Posterior cingulate gyrus (tissue), 11 donors: ENCODE data around the gene ATP6V1G1.

ENCODE experiments used
- DNase-seq, 10 donors: peaks; one replicate each; pipeline versions ENCODE4 v3.0.0 to v3.0.0-alpha.2; 2020 to 2021; ENCODE audit warnings: mixed read lengths in 3 of 10
- intact Hi-C: fragments of 100-400 bp; cut with DNase I; formaldehyde crosslinking; loops from one replicate; pipeline ENCODE4 v1.15.1; 2023

Gene ATP6V1G1

GRCh38 chr9:114587345-114588202 is at the start of gene ATP6V1G1:
Gene ATP6V1G1, plus strand, starts transcription at chr9:114587769. Its CDS starts 70 bp downstream, at chr9:114587839.
- peak; percentile 96 to 99 (median 98) for DNase-seq
- intact Hi-C loops = loop anchor here (5.0 to 10.0 kb wide), 4 partner anchors 67 to 243 kb away; partner anchors contain the start of genes TEX53 and WHRN

GRCh38 chr9:114538241-114538640 is 49.3 kb upstream of the ATP6V1G1 start:
- intact Hi-C loops = no loop called here
- DNase-seq = no peak

- intact Hi-C loops = no loop called here
- DNase-seq = no peak
Measured at GRCh38 chr9:114539701-114540380, 47.7 kb upstream of the ATP6V1G1 start.

- intact Hi-C loops = no loop called here
- DNase-seq = no peak
Measured at GRCh38 chr9:114545055-114545454, 42.5 kb upstream of the ATP6V1G1 start.

GRCh38 chr9:114546851-114547250 is 40.7 kb upstream of the ATP6V1G1 start:
- no peak for DNase-seq
- intact Hi-C loops = no loop called here

- DNase-seq = no peak
- intact Hi-C loops = no loop called here
Measured at GRCh38 chr9:114549697-114550330, 37.8 kb upstream of the ATP6V1G1 start.

GRCh38 chr9:114551750-114552685 is 35.6 kb upstream of the ATP6V1G1 start:
- no peak for DNase-seq
- intact Hi-C loops = no loop called here

- intact Hi-C loops = no loop called here
- DNase-seq = no peak
Measured at GRCh38 chr9:114552706-114553105, 34.9 kb upstream of the ATP6V1G1 start.

- no peak for DNase-seq
- intact Hi-C loops = no loop called here
Measured at GRCh38 chr9:114553202-114553601, 34.4 kb upstream of the ATP6V1G1 start.

- no peak for DNase-seq
- intact Hi-C loops = no loop called here
Measured at GRCh38 chr9:114555696-114556095, 31.9 kb upstream of the ATP6V1G1 start.

- intact Hi-C loops = no loop called here
- DNase-seq = no peak
Measured at GRCh38 chr9:114558027-114558675, 29.4 kb upstream of the ATP6V1G1 start.

- intact Hi-C loops = no loop called here
- no peak for DNase-seq
Measured at GRCh38 chr9:114559830-114560513, 27.6 kb upstream of the ATP6V1G1 start.

- DNase-seq = no peak
- intact Hi-C loops = no loop called here
Measured at GRCh38 chr9:114560956-114561355, 26.6 kb upstream of the ATP6V1G1 start.

- intact Hi-C loops = no loop called here
- no peak for DNase-seq
Measured at GRCh38 chr9:114561771-114562170, 25.8 kb upstream of the ATP6V1G1 start.

GRCh38 chr9:114565204-114565603 is 22.4 kb upstream of the ATP6V1G1 start:
- no peak for DNase-seq
- intact Hi-C loops = no loop called here

GRCh38 chr9:114570742-114571141 is 16.8 kb upstream of the ATP6V1G1 start:
- intact Hi-C loops = no loop called here
- DNase-seq = no peak

- DNase-seq = no peak
- intact Hi-C loops = no loop called here
Measured at GRCh38 chr9:114571391-114571790, 16.2 kb upstream of the ATP6V1G1 start.

GRCh38 chr9:114572199-114572598 is 15.4 kb upstream of the ATP6V1G1 start:
- no peak for DNase-seq
- intact Hi-C loops = no loop called here

- no peak for DNase-seq
- intact Hi-C loops = no loop called here
Measured at GRCh38 chr9:114574438-114574837, 13.1 kb upstream of the ATP6V1G1 start.
